ENCODE results near the gene VGLL4.

DNA sequence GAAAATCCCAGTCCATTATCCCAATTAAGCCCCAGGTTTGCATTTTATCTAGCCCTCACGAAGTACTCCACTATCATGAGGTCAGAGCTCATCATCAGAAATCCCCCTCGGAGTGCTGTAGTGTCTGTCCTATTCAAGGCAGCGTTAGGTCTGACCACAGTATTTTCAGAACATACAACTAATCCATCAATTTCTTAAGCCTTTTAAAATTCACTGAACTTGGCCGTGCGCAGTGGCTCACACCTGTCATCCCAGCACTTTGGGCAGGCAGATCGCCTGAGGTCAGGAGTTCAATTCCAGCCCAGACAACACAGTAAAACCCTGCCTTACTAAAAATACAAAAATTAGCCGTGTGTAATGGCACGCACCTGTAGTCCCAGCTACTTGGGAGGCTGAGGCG lies 11.9 kb downstream of the VGLL4 start:
- TF ChIP-seq BHLHE40 (IDR thresholded peaks at IDR 0.05; ENCODE audit: borderline replicate concordance): no peak
- no peak for TF ChIP-seq FOXK2 (IDR thresholded peaks at IDR 0.05)
- TF ChIP-seq SP1 (IDR thresholded peaks at IDR 0.05): no peak
- TF ChIP-seq, protein P1, sequence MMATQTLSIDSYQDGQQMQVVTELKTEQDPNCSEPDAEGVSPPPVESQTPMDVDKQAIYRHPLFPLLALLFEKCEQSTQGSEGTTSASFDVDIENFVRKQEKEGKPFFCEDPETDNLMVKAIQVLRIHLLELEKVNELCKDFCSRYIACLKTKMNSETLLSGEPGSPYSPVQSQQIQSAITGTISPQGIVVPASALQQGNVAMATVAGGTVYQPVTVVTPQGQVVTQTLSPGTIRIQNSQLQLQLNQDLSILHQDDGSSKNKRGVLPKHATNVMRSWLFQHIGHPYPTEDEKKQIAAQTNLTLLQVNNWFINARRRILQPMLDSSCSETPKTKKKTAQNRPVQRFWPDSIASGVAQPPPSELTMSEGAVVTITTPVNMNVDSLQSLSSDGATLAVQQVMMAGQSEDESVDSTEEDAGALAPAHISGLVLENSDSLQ (IDR thresholded peaks at IDR 0.05): no peak
- no peak for TF ChIP-seq SUZ12 (IDR thresholded peaks at IDR 0.05)
- no peak for TF ChIP-seq HDGF (IDR thresholded peaks at IDR 0.05; ENCODE audit: borderline replicate concordance)
- no peak for TF ChIP-seq CTBP1 (IDR thresholded peaks at IDR 0.05; ENCODE audit: borderline replicate concordance)
- no peak for TF ChIP-seq ARNT (IDR thresholded peaks at IDR 0.05)
- TF ChIP-seq NFRKB (IDR thresholded peaks at IDR 0.05): no peak
- TF ChIP-seq TARDBP (IDR thresholded peaks at IDR 0.05): no peak
- no peak for TF ChIP-seq L3MBTL2 (conservative IDR thresholded peaks at IDR 0.05)
- no peak for TF ChIP-seq ZNF384 (IDR thresholded peaks at IDR 0.05)
- no peak for TF ChIP-seq ELF4 (IDR thresholded peaks at IDR 0.05)
